Right hindlimb (tissue), 1 donor: ENCODE results near the gene SPP2.

Experiments used
- DNase-seq: peaks from one replicate; pipeline ENCODE4 v3.0.0-alpha.2; 2018

SPP2 gene, protein sequence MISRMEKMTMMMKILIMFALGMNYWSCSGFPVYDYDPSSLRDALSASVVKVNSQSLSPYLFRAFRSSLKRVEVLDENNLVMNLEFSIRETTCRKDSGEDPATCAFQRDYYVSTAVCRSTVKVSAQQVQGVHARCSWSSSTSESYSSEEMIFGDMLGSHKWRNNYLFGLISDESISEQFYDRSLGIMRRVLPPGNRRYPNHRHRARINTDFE

DNA sequence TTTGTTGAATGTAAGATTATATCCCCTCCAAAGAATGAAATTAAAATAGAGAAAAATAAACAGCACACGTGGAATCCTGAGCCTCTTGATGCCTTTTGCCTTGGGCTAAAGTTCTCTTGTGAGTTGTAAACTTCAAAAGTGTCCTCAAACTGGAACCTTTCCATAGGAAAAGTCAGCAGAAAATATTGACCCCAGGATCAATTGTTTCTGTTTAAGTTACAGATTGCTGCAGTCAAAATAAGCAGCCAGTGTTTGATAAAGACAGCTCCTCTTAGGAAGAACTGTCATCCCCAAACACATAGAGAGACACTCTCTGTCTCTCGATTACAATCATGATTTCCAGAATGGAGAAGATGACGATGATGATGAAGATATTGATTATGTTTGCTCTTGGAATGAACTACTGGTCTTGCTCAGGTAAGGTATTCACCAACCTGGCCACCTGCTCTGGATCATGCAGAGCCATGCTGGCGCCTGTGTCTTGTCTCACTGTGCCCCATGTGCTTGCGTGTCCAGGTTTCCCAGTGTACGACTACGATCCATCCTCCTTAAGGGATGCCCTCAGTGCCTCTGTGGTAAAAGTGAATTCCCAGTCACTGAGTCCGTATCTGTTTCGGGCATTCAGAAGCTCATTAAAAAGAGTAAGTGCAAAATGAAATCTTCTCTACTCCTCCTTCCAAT, at the start of gene SPP2:
TSS of gene SPP2 (plus strand) at position 248 of the 681 bp plus-strand sequence. CDS start at position 333, 85 bp downstream.
- DNase-seq, result no peak

DNA sequence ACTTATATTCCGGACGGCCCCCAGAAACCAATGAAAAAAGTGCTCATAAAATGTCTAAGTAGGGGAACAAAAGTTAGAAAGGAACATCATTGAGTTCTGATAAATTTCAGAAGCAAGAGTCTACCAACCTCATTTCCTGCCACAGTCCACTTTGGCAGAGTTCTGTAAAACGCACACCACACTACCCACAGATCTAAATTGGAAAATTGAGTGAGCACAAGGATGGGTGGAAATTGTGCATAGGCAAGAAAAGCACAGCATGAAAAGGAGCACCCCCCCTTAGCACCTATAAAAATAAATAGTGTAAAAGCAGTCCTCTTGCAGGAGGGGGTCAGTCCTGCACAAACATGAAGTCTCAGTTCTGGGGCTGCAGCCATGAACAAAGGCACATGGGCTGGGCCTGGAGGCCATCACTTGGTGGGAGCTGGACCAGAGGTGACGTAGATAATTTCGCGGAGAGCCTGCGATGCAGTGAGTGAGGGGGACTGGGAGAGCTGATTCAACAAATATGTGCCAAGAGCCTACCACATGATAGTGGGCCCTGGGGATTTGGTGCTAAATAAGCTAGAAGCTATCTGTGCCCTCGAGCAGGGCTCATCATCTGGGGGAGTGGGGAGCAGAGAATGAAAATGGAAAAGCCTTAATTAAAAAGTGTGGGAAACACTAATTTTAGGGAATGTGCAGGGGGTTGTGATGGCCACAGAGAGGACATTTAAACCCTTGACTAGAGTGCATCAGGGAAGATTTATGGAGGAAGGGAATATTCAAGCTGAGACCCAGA, 48.9 kb upstream of the SPP2 start:
- DNase-seq, result no peak

DNA sequence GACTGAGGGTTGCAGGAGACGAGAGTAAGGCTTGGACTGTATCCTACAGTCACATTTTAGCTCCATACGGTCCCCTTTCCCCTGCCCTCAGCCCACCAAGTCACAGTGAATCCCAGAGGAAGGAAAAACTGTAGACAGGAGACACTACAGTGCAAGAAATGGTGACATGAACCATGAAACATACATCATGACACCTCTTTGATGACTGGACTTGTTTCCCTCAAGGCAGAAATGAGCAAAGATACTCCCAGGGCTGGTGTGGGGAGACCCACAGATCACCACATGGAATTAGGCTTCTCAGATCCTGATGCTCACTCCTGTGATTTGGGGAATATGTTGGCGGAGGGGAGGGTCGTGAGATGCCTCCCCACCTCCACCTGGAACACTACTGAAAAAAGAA, 48.2 kb upstream of the SPP2 start:
- no peak for DNase-seq

DNA sequence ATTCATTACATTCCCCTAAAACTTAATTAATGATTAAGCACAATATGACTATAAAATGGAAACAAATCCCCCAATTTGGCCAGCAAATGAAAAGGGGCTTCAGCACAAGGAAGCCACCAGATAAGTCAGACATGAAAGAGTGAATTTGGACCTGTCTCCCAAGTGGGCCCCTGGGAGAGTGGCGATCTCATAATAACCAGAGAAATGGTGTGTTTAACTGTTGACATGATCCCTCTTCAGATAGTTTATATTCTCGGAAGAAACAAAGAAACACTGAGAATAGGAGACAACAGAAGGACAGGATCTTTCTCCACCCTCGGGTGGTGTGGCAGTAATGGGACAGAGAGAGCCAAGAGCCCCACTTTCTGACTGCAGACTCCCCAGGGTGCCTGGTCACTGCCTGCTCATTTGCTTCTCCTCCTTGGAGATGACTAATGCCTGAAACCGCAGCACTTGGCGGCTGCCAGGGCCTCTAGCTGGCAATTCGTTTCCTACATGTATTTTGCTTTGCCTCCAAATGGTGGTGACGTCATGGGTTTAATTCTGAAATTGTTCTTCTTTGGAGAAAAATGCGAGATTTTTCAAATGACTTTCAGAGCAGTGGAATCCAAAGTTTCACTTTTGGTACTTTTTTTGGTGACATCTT, 46.4 kb upstream of the SPP2 start:
- peak; percentile 62 for DNase-seq

DNA sequence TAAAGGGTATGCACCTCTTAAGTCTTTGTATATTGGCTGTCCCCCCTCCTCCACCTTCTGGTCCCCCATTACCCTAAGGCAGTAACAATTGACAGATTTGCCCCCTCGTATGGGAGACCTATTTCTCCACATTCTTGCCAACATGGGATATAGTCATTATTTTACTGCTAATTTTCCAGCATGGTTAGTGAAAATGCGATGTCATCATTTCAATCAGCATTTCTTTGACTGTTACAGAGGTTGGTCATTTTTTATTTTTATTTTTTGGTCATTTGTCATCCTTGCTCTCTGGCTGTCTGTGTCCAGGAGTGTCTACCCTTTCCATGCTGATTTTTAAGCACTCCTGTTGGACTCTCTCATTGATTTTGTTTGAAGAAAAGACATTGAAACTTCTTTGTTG, 45.4 kb upstream of the SPP2 start:
- no peak for DNase-seq

DNA sequence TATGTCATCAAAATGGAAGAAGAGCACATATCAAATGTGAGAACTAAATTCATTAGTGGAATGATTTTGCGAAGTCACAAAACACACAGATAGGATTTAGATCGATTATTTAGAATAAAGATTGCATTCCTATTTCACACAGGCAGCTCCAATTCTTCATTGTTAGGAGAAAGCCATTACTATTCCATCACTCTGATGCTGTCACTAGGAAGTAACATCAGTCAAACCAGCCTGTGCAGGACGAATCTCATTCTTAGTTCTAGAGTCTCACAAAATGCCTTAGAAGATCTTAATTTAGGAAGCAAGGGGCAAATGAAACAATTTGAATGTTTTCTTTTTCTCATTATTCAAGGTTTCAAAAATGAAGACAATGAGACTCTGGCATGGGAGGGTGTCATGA, 44.0 kb upstream of the SPP2 start:
- DNase-seq, result no peak

DNA sequence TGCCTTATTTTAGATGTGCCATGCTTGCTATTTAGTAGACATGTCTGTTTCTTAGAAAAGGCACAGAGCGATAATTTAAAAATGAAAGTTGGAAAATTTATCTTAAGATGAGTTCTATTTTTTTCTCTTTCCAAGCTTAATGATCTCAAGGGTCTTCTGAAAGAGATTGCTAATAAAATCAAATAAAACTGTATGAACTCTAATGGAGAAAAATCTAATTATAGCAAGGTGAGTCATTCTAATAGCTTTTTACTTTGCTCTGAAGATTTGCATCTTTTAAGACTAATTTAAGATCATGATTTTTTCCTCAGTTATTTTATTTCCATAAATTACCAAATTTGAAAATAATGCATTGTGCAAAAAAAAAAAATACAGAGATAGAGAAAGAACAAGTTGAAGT, 36.1 kb upstream of the SPP2 start:
- no peak for DNase-seq

DNA sequence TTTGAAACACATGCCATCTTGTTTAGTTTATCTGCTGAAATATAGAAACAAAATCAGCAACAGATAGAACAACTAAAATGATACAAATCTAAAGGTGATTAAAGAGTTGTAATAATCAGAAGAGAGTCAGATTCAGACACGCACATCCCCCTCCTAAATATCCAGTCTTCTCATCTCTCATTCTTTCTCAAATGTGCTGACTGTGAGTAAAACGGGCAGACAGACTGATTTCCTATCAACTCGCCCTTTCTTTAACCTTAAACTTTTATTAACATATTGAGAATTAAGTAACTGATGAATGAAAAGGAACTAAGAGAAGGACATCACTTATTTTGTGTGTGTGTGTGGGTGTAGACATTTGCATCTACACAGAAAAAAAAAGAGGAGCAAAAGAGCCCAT, 34.6 kb upstream of the SPP2 start:
- no peak for DNase-seq

DNA sequence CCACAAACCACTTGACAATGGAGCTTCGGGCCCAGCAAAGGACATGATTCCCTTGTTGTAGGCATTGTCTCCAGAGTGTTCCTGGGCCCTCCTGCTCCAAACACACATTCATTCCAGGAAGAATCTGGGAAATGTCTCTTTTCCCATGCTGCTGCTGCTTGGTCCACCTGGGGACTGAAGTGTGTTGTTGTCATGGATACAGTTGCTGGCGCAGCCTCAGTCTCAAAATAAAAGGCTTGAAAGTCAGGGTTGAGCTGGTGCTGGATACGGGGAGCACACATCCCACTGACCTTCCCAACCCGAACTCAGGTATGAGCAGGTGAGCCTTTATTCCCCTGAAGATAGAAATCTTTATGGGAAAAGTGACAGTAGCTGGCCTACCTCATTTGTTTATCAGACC, 30.6 kb upstream of the SPP2 start:
- DNase-seq, result no peak

DNA sequence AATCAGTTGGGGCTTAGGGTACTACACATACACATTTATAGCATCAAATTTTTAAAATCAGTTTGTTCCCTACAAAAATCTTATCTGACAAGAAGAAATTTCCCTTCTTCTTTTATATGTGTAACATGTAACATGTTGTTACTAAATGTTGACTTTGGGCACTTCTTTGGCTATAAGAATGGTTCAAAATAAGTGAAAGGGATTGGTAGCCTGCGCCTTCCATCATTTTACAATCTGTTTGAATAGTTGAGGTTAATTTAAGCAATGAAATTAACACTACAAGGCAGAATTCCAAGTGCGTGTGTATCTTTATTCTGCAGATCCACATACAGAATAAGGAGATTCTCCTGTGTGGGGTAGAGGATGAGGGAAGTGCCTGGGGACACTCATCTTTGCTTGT, 30.2 kb upstream of the SPP2 start:
- no peak for DNase-seq

DNA sequence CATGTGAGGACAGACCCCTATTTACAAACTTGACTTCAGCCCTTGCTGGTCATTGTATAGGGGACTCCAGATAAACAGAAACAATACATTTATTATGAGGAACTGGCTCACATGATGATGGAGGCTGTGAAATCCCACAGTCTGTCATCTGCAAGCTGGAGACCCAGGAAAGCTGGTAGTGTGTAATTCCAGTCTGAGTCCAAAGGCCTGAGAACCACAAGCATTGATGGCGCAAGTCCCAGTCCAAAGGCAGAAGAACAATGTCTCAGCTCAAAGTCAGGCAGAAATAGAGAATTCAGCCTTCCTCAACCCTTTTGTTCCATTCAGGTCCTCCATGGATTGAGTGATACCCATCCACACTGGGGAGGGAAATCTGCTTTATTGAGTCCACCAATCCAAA, 28.1 kb upstream of the SPP2 start:
- DNase-seq, result no peak

DNA sequence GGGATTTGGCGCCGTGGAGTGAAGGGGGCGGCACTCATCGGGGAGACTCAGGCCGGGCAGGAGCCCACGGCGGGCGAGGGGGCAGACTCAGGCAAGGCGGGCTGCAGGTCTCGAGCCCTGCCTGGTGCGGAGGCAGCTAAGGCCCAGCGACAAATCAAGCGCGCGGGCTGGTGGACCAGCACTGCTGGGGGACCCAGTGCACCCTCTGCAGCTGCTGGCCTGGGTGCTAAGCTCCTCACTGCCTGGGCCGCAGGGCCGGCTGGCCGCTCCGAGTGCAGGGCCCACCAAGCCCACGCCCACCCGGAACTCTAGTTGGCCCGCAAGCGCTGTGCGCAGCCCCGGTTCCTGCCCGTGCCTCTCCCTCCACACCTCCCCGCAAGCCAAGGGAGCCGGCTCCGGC, 26.2 kb upstream of the SPP2 start:
- no peak for DNase-seq

DNA sequence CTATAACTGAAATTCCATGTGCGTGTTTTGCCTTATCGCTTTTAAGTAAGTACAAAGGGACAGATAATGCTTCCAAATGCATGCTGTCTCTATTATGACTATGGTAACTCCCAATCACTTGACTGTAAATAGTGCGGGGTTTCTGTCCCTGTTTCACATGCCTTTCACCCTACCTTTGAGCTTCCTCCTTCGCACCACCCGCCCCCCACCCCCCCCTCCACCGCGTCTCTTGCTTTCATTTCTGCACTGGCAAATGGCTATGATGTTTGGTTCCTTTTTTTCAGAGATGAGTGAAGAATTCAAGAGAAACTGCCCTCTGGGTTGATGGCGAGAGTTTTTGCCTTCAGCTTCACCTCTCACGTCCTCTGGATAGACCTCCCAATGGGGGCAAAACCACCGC, 25.0 kb upstream of the SPP2 start:
- DNase-seq, result no peak

DNA sequence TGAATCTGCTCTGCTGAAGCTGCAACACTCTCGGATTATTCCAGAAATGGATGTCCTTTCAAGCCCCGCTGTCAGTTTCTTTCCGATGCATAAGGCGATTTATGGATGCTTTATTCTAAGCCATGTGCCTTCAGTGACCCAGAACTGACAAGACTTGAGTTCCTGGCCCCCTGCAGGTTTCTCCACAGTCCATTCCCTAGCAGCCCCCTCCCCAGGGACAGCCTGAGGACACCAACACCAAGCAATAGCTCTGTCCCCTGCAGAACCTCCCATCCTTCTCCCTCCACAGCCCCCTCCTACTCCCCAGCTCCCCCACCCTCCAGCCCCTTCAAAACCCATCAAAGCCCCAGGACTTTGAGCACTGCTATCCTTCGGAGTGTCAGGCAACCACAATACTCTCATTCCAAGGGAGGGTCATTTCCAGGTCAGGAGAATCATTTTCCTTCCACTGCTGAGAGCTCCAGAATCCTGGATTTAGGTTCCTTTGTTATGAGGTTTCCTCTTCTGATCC, 24.6 kb upstream of the SPP2 start:
- DNase-seq, result peak; percentile 26

DNA sequence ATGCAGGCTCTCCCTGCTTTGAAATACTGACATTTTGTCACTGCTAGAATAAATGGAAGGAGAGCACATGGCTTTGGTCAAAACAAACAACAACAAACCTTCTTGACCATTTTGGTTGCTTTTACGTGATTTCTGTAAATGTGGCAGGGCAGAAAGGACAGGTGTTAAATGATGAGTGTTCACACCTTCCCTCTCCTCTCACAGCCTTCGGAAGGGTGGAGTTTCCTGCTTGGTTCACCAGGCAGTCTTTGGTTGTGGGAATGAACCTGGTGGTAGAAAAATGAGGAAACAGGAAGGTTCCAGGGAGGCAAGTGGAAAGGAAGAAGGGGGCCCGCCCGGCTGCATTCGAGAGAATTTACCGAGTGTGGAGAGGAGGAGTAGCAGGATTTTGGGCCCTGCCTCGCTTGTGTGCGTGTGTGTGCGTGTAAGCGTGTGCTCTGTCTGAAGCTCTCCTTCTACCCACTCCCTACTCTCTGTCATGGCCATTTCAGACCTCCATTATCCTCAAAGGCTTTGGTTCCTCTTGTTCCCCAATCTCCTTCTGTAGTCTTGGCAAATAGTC, 23.7 kb upstream of the SPP2 start:
- DNase-seq, result no peak

DNA sequence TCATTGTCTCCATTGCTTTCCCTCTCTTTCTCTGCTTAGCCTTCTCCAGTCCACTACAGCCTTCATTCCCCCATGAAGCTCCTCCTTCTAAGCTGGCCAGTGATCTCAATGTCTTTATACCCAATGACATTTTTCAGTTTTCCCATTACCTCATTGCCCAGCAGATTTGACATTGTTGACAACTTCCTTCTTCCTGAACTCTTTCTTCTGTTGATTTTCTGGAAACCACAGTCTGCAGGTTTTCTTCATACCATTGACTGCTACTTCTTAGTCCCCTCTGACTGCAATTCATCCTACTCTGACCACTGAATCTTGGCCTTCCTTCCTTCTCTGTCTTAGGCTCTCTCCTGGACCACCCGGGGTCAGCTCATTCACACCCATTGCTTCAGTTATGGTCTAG, 22.9 kb upstream of the SPP2 start:
- no peak for DNase-seq

DNA sequence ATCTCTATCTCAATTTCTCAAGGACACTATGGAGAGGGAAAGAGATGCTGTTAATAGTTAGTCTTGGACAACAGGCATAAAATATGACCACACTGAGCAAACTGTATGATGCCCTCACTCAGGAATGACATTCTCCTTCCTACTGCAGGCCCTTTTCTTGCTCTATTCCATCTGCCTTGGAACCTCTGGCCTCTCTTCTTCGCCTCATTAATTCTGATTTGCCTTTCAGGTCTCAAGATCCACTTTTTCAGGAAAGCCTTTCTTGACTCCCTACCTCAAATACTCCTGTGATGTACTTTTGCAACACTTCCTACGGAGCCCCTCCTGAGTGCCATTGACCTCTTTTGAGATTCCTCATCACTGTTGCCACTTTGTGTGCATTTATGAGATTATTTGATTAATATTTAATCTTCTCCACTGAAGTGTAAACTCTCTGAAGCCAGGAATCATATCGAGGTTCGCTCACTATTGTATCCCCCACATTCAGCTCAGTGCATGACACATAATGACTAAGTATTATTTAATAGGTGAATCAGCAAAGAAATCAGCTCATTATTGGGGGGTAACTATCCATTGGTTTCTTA, 21.3 kb upstream of the SPP2 start:
- DNase-seq, result no peak

DNA sequence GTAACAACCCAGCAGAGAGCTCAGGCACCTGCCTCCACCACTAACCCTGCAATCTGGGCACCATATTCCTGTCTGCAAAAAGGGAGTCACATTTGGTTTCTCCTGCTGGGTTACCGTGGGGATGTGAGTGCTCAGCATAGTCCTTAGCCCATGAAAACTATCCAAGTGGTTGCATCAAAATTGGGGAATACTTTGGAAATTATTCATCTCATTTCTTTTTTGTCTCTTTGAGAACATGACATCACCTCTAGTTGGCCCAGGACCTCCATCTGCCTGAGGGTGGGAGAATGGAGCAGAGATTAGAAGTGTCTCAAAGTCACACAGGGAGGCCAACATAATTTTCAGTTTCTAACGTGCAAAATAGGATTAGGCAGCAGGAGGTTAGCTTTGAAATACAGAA, 19.3 kb upstream of the SPP2 start:
- DNase-seq, result no peak

DNA sequence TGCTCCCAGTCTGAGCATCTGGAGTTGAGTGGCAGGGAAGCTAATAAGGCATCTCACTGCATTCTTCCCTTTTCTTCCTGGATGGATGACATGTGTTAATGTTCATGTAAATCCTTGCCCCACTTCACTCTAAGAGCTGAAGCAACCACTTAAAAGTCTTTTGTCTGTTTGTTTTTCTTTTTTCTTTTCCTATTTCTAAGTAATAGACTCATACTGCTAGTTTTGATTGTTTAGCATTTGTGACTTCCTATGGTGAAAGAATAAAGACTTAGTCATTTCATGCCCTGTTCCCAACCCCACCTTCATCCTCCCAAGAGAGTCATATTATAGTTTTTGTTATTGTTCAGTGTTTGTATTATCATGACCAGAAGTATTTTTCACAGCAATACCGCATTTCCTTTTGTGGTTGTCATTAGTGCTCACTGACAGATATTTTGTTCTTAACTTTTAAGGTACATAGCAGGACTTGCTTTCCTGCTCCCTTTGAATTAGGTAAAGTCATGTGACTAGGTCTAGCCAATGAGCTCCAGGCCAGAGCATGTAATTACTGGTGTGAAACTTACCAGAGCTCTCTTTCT, 18.1 kb upstream of the SPP2 start:
- DNase-seq, result no peak

DNA sequence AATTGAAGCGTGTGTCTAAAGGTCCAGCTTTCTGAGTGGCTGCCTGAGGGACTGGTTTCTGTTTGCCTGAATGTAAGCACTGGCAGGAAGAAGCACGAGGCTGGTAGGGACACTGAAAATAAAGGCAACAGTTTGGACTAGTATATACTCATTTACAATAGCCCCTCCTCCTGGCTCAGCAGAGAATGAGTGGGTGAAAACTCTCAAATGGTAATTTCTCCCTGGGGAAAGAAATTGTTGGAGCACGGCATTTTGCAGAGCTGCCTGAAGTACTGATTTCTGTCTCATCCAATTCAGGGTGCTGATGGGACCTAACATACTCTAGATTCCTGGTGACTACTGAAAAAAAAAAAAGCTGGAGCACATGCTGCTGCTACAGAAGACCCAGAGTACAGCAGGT, 17.3 kb upstream of the SPP2 start:
- DNase-seq, result no peak

DNA sequence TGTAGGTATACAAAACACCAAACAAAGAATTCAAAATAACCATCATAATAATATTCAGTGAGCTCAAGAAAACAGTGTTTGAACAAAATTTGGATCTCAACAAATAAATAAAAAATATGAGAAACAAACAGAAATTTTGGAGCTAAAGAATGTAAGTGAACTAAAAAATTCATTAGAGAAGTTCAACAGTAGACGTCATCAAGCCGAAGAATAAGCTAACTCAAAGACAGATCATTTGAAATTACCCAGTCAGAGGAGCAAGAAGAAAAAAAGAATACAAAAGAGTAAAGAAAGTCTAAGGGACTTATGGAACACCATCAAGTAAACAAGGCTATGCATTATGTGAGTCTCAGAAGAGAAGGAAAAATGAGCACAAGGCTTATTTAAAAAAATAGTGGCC, 16.6 kb upstream of the SPP2 start:
- no peak for DNase-seq

DNA sequence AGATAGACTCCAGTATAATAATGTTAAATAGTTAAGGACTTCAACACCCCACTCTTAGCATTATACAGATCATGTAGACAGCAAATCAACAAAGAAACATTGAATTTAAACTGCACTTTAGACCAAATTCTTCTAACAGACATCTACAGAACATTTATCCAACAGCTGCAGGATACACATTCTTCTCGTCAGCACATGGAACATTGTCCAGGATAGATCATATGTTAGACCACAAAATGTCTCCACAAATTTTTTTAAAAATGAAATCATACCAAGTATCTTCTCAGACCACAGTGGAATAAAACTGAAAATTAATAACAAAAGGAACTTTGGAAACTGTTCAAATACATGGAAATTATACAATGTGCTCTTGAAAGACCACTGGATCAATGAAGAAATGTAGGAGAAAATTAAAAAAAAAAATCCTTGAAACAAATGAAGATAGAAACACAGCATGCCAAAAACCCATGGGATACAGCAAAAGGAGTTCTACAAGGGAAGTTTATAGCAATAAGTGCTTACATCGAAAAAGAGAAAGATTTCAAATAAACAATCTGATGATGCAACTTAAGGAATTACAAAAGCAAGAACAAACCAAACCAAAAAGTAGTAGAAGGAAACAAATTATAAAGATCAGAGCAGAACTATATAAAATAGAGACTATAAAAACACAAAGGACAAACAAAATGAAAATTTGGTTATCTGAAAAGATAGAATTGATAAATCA, 12.3 kb upstream of the SPP2 start:
- no peak for DNase-seq
